ENCODE results near the gene SERGEF.

The SERGEF gene

GRCh38 chr11:17770048-17770652 is 242.7 kb downstream of the SERGEF start:
- no peak for DNase-seq (ENCODE audit: low read depth)

GRCh38 chr11:17769218-17769617 is 243.6 kb downstream of the SERGEF start:
- DNase-seq (ENCODE audit: low read depth), result no peak

- no peak for DNase-seq (ENCODE audit: low read depth)
These were observed 244.3 kb downstream of the SERGEF start for GRCh38 chr11:17768547-17768946.

GRCh38 chr11:17767914-17768313 is 244.9 kb downstream of the SERGEF start:
- no peak for DNase-seq (ENCODE audit: low read depth)

- DNase-seq (ENCODE audit: low read depth), result no peak
These were observed 245.5 kb downstream of the SERGEF start for GRCh38 chr11:17767301-17767885.

- DNase-seq (ENCODE audit: low read depth), result no peak
These were observed 246.3 kb downstream of the SERGEF start for GRCh38 chr11:17766590-17766989.

- DNase-seq (ENCODE audit: low read depth), result no peak
These were observed 246.8 kb downstream of the SERGEF start for GRCh38 chr11:17766073-17766359.

GRCh38 chr11:17765356-17766072 is 247.3 kb downstream of the SERGEF start:
- DNase-seq (ENCODE audit: low read depth), result no peak

- DNase-seq (ENCODE audit: low read depth), result no peak
These were observed 248.2 kb downstream of the SERGEF start for GRCh38 chr11:17764446-17765218.

GRCh38 chr11:17763703-17764102 is 249.1 kb downstream of the SERGEF start:
- DNase-seq (ENCODE audit: low read depth), result no peak

- no peak for DNase-seq (ENCODE audit: low read depth)
These were observed 249.6 kb downstream of the SERGEF start for GRCh38 chr11:17763244-17763643.

GRCh38 chr11:17762309-17762974 is 250.4 kb downstream of the SERGEF start:
- no peak for DNase-seq (ENCODE audit: low read depth)

GRCh38 chr11:17760102-17761029 is 252.5 kb downstream of the SERGEF start:
- DNase-seq (ENCODE audit: low read depth), result no peak

GRCh38 chr11:17755891-17756290 is 257.0 kb downstream of the SERGEF start:
- DNase-seq (ENCODE audit: low read depth), result no peak

- DNase-seq (ENCODE audit: low read depth), result no peak
These were observed 259.2 kb downstream of the SERGEF start for GRCh38 chr11:17753641-17754040.

GRCh38 chr11:17753153-17753552 is 259.7 kb downstream of the SERGEF start:
- no peak for DNase-seq (ENCODE audit: low read depth)

GRCh38 chr11:17752144-17752543 is 260.7 kb downstream of the SERGEF start:
- no peak for DNase-seq (ENCODE audit: low read depth)

GRCh38 chr11:17751558-17751957 is 261.3 kb downstream of the SERGEF start:
- no peak for DNase-seq (ENCODE audit: low read depth)

GRCh38 chr11:17750801-17751165 is 262.1 kb downstream of the SERGEF start:
- DNase-seq (ENCODE audit: low read depth), result no peak

GRCh38 chr11:17750013-17750800 is 262.6 kb downstream of the SERGEF start:
- DNase-seq (ENCODE audit: low read depth), result no peak

Data from stimulated activated CD8-positive, alpha-beta memory T cell treated with anti-CD3 and anti-CD28 coated beads, Interleukin-7, amount 100 ng/mL, for 24 hours (primary cell).